ENCODE data around the gene C1QBP. TPM values are rescaled to one million over a fixed set of nuclear protein-coding genes. Genes with fewer than 3 reads are reported as not detected.

C1QBP gene
- total RNA-seq, 1 experiment from 2014 or later = 314 TPM

Other genes with a start within 250 kb of the C1QBP start
- gene ZNF594, start 247.3 kb downstream of the C1QBP start, total RNA-seq (2014; rRNA removed; shearing (Covaris generic); ENCODE audit: low replicate concordance) = 14.5 and 23.0 TPM in 2 replicates
- gene SCIMP, start 204.3 kb downstream of the C1QBP start, total RNA-seq (2014; rRNA removed; shearing (Covaris generic); ENCODE audit: low replicate concordance) = 0.67 TPM in 1 of 2 replicates, not detected in the other
- gene RABEP1, start 156.9 kb downstream of the C1QBP start, total RNA-seq (2014; rRNA removed; shearing (Covaris generic); ENCODE audit: low replicate concordance) = 16.2 and 20.3 TPM in 2 replicates
- 113 and 116 TPM in 2 replicates for gene NUP88, start 19.5 kb downstream of the C1QBP start, total RNA-seq (2014; rRNA removed; shearing (Covaris generic); ENCODE audit: low replicate concordance)
- 53.5 and 67.5 TPM in 2 replicates for gene RPAIN, start 19.0 kb downstream of the C1QBP start, total RNA-seq (2014; rRNA removed; shearing (Covaris generic); ENCODE audit: low replicate concordance)
- 17.0 and 19.5 TPM in 2 replicates for gene DHX33, start 29.8 kb upstream of the C1QBP start, total RNA-seq (2014; rRNA removed; shearing (Covaris generic); ENCODE audit: low replicate concordance)
- 22.2 and 23.8 TPM in 2 replicates for gene DERL2, start 47.0 kb upstream of the C1QBP start, total RNA-seq (2014; rRNA removed; shearing (Covaris generic); ENCODE audit: low replicate concordance)
- 11.3 and 22.5 TPM in 2 replicates for gene MIS12, start 47.4 kb upstream of the C1QBP start, total RNA-seq (2014; rRNA removed; shearing (Covaris generic); ENCODE audit: low replicate concordance)
- gene NLRP1, start 145.4 kb upstream of the C1QBP start, total RNA-seq (2014; rRNA removed; shearing (Covaris generic); ENCODE audit: low replicate concordance) = 1.2 and 1.5 TPM in 2 replicates